OCI-LY7 (cell line): Measurements from ENCODE around the gene ATP1B3.

Experiments used
- EZH2phosphoT487 ChIP-seq: fragments of 200-600 bp; sonication (generic); IDR thresholded peaks from 2 replicates; pipeline ENCODE4 v1.6.1; 2018; ENCODE audit warnings: low read depth, borderline replicate concordance, mild to moderate bottlenecking, mixed run types, antibody characterized with exemption, low read length, moderate library complexity, mixed read lengths
- TF ChIP-seq, protein P1 (sequence below): fragments of 200-600 bp; sonication (generic); conservative IDR thresholded peaks from 2 replicates; pipeline ENCODE4 v1.5.1; 2014; ENCODE audit warnings: mild to moderate bottlenecking, antibody characterized with exemption, low read length, moderate library complexity, mixed read lengths

DNA sequence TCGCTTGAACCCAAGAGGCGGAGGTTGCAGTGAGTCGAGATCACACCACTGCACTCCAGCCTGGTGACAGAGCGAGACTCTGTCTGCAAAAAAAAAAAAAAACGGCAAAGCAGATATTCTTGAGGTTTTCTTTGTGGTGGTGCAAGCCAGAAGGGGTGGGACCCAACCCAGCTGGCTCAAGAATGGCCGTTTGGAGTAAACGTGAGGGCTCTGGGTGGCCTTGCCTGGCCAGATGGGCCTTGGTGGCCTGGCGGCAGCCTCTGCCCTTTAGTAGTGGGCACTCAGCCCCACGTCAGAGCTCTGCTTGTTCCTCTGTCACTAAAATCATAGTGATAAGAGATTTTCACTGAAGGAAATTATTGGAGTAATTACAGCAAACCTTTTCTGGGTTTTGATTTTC, 50.5 kb downstream of the ATP1B3 start:
- TF ChIP-seq, protein P1, sequence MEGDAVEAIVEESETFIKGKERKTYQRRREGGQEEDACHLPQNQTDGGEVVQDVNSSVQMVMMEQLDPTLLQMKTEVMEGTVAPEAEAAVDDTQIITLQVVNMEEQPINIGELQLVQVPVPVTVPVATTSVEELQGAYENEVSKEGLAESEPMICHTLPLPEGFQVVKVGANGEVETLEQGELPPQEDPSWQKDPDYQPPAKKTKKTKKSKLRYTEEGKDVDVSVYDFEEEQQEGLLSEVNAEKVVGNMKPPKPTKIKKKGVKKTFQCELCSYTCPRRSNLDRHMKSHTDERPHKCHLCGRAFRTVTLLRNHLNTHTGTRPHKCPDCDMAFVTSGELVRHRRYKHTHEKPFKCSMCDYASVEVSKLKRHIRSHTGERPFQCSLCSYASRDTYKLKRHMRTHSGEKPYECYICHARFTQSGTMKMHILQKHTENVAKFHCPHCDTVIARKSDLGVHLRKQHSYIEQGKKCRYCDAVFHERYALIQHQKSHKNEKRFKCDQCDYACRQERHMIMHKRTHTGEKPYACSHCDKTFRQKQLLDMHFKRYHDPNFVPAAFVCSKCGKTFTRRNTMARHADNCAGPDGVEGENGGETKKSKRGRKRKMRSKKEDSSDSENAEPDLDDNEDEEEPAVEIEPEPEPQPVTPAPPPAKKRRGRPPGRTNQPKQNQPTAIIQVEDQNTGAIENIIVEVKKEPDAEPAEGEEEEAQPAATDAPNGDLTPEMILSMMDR: no peak
- TF ChIP-seq EZH2phosphoT487: no peak
